ENCODE results near the gene RNF144B.

The RNF144B gene

DNA sequence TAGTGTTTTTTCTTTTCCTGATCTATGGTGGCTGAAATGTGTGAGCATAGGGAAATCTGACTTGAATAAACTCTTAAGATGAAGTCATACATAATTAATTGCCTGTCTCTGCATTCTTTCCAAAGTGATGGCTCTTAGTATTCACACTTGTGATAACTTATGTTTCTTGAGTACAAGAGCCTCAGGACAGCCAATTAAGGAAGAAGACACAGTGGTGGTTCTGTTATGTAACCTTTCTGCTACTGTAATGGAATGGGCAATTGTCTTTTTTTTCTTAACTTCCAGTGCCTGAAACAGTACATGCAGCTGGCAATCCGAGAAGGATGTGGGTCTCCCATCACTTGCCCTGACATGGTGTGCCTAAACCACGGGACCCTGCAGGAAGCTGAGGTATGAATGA, 40.1 kb downstream of the RNF144B start:
- H3K27me3 ChIP-seq: no peaks in the 10 kb centered on the region
- no peak overlapping the region for H3K27ac ChIP-seq
- peaks cover 0 to 97% (median 0%) of the 10 kb centered on the region in 11 experiments; a peak in 4 of 22 replicates for H4K20me1 ChIP-seq
- peaks cover 0 to 78% (median 4%) of the 10 kb centered on the region in 10 experiments; a peak in 10 of 20 replicates for H3K4me1 ChIP-seq
- no peak overlapping the region for H3K9ac ChIP-seq
- no peak for TF ChIP-seq Cebpa-rat (IDR thresholded peaks at IDR 0.05)
- H3K4me3 ChIP-seq: no peak overlapping the region
- H3K4me2 ChIP-seq: peak overlapping the region in 4 of 11 experiments; percentile 7 to 27 (median 21); a peak in 3 of 22 replicates
- no peaks in the 10 kb centered on the region for H3K9me3 ChIP-seq (replicated peaks in 1 of 11)
- peaks cover 0 to 76% (median 0%) of the 10 kb centered on the region in 11 experiments; a peak in 4 of 22 replicates for H3K36me3 ChIP-seq

DNA sequence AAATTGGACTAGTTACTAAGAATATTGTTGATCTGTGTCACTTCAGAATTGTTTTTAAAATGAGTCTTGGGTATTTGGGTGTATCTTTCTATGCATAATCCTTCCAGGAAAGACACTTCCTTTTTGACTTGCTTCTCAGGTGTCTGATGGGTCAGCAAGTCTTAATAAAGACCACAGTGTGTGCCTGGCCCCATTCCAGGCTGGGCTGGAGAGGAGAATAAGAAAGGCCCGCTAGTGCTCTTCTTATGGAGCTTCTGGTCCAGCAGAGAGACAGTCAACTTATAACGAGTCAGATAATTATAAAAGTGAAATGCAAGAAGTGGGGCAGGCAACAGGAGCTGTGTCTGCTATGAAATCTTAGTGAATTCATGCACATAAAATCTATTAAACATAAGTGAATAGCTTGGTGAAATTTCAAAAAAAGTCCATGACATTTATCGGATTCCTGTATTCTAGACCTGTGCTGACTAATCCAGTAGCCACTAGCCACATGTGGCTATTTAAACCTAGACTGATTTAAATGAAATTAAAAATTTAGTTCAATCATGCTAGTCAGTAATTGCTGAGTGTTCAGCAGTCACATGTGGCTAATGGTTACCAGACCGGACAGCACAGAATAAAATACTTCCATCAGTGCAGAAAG, 42.6 kb downstream of the RNF144B start:
- H3K9ac ChIP-seq: no peak overlapping the region
- no peak overlapping the region for H3K4me2 ChIP-seq
- peaks cover 0 to 78% (median 0%) of the 10 kb centered on the region in 11 experiments; a peak in 5 of 22 replicates for H3K36me3 ChIP-seq
- TF ChIP-seq Cebpa-rat (IDR thresholded peaks at IDR 0.05): no peak
- H3K9me3 ChIP-seq (replicated peaks in 1 of 11): no peaks in the 10 kb centered on the region
- no peaks in the 10 kb centered on the region for H3K27me3 ChIP-seq
- peaks cover 0 to 79% (median 4%) of the 10 kb centered on the region in 10 experiments; a peak in 10 of 20 replicates for H3K4me1 ChIP-seq
- H3K4me3 ChIP-seq: no peak overlapping the region
- no peak overlapping the region for H3K27ac ChIP-seq
- H4K20me1 ChIP-seq: peaks cover 0 to 82% (median 0%) of the 10 kb centered on the region in 11 experiments; a peak in 3 of 22 replicates

DNA sequence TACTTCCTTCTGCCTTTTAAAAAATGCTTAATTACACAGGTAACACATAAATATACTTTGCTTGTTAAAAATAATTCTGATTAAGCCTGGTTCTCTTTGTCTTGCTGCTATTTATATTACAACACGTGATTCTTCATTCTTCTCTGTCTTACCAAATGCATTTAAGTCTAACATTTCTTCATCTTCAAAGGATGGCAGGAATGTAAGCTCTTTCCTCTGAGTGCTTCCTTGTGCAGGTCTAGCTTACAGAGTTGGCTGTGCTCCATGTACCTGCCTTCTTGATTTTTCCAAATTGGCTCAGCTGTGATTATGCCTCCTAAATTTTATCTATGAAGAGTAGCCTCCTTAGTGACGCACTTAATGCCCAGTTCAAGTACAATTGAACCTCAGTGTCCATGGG, 44.4 kb downstream of the RNF144B start:
- Histone ChIP-seq H4K20me1 (peaks cover 0 to 64% (median 0%) of the 10 kb centered on the region in 11 experiments; a peak in 2 of 22 replicates), H3K9me3 (replicated peaks in 1 of 11) (no peaks in the 10 kb centered on the region), H3K4me1 (peaks cover 0 to 78% (median 6%) of the 10 kb centered on the region in 10 experiments; a peak in 10 of 20 replicates), H3K27me3 (no peaks in the 10 kb centered on the region), H3K36me3 (peaks cover 0 to 84% (median 0%) of the 10 kb centered on the region in 11 experiments; a peak in 5 of 22 replicates), H3K9ac (no peak overlapping the region), H3K4me3 (no peak overlapping the region), H3K4me2 (peak overlapping the region in 2 of 11 experiments; percentile 20 to 29; a peak in 3 of 22 replicates), H3K27ac (no peak overlapping the region)
- TF ChIP-seq Cebpa-rat (IDR thresholded peaks at IDR 0.05): no peak

DNA sequence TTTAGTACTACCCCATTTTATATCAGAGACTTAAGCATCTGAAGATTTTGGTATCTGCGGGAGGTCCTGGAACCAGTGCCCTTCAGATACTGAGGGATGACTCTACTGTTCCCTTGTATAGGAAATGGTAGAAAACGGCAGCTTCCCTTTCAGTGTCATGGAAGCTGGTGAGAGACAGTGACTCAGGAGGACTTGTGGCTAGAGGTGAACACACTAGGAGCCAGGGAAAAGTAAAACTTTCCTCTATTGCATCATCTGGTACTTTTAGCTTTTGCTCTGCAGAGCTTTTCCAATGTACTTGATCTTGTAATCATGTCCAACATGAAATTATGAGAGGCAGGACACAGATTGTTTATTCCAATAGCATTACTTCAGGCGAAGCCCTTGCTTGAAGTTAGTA, 45.0 kb downstream of the RNF144B start:
- H3K27me3 ChIP-seq: no peaks in the 10 kb centered on the region
- no peak for TF ChIP-seq Cebpa-rat (IDR thresholded peaks at IDR 0.05)
- H3K9me3 ChIP-seq (replicated peaks in 1 of 11): peaks cover 0 to 4% (median 0%) of the 10 kb centered on the region in 11 experiments; a peak in 2 of 22 replicates
- no peak overlapping the region for H3K4me3 ChIP-seq
- no peak overlapping the region for H3K9ac ChIP-seq
- no peak overlapping the region for H3K27ac ChIP-seq
- H3K36me3 ChIP-seq: peaks cover 0 to 84% (median 0%) of the 10 kb centered on the region in 11 experiments; a peak in 5 of 22 replicates
- peak overlapping the region in 3 of 11 experiments; percentile 11 to 41 (median 29); a peak in 5 of 22 replicates for H3K4me2 ChIP-seq
- peaks cover 0 to 78% (median 6%) of the 10 kb centered on the region in 10 experiments; a peak in 10 of 20 replicates for H3K4me1 ChIP-seq
- H4K20me1 ChIP-seq: peaks cover 0 to 58% (median 0%) of the 10 kb centered on the region in 11 experiments; a peak in 2 of 22 replicates

DNA sequence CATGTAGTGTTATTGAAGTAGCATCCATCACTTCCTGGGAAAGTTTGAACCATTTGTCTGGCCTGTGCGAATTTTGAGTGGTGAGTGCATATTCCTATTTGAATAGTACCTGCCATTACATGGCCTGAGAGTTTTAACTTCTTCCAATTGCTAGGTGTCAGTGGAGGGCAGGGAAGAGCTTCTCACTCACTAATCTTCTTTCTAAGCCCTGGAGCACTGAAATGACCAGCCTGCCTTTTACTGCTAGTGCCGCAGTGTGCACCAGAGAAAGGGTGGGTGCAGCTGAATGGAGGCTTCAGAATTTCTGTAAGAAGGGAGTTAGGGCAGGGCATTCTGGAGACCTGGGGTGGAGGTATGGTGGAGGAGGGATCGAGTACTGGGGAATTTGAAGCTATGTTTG, 45.5 kb downstream of the RNF144B start:
- Histone ChIP-seq H3K4me3 (no peak overlapping the region), H3K4me2 (peak overlapping the region in 3 of 11 experiments; percentile 11 to 41 (median 29); a peak in 5 of 22 replicates), H3K27me3 (no peaks in the 10 kb centered on the region), H3K9me3 (replicated peaks in 1 of 11) (peaks cover 0 to 5% (median 0%) of the 10 kb centered on the region in 11 experiments; a peak in 2 of 22 replicates), H3K4me1 (peaks cover 0 to 78% (median 2%) of the 10 kb centered on the region in 10 experiments; a peak in 8 of 20 replicates), H3K27ac (peak overlapping the region in 1 of 11 experiments; percentile 17; a peak in 1 of 22 replicates), H3K36me3 (peaks cover 0 to 83% (median 0%) of the 10 kb centered on the region in 11 experiments; a peak in 5 of 22 replicates), H4K20me1 (peaks cover 0 to 53% (median 0%) of the 10 kb centered on the region in 11 experiments; a peak in 2 of 22 replicates), H3K9ac (no peak overlapping the region)
- no peak for TF ChIP-seq Cebpa-rat (IDR thresholded peaks at IDR 0.05)

DNA sequence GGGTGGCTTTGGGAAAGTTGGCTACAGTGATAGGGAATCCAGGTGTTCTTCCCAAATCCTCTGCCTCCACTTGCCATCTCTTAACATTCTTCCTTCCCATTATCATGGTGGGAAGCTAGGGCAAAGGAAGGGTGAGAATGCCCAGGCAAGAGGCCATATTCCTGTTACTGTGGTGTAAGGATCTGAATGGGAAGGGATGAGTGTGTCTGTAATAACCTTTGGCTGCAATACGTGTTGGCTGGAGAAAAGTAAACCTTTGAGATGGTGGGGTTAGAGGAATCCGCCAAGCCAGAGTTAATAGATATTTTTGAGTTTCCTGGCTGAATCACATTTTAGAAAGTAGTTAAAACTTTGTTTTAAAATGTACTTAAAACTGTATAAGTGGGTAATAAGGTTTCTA, 45.9 kb downstream of the RNF144B start:
- Histone ChIP-seq H4K20me1 (peaks cover 0 to 49% (median 0%) of the 10 kb centered on the region in 11 experiments; a peak in 2 of 22 replicates), H3K4me1 (peaks cover 0 to 81% (median 2%) of the 10 kb centered on the region in 10 experiments; a peak in 8 of 20 replicates)

DNA sequence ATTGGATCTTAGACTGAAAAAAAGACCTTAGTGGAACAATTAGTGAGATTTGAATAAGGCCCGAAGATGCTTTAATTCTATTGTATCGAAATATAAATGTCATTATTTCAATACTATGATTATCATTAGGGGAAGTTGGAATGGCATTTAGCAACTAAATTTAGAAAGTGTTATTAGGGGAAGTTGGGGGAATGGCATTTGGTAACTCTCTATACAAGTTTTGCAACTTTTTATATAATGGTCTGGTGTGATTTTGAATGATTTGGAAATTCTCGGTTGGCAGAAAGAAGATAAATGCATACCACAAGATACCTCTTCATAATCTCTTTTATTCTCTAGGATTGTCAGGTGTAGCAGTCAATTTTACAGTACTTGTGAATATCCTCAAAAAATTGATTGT, 49.2 kb downstream of the RNF144B start:
- H3K9ac ChIP-seq: 0 out of 22 replicates have a peak overlapping the region, but pooled peaks of 1 of the 11 experiments have one; percentile 15
- H4K20me1 ChIP-seq: peaks cover 0 to 24% (median 0%) of the 10 kb centered on the region in 11 experiments; a peak in 2 of 22 replicates

More for the DNA sequence above, 45.9 kb downstream of the RNF144B start:
- Histone ChIP-seq H3K27me3 (no peaks in the 10 kb centered on the region), H3K9ac (no peak overlapping the region), H3K4me2 (peak overlapping the region in 2 of 11 experiments; percentile 29 to 41; a peak in 5 of 22 replicates), H3K36me3 (peaks cover 0 to 83% (median 0%) of the 10 kb centered on the region in 11 experiments; a peak in 5 of 22 replicates), H3K4me3 (no peak overlapping the region), H3K27ac (peak overlapping the region in 1 of 11 experiments; percentile 17; a peak in 1 of 22 replicates), H3K9me3 (replicated peaks in 1 of 11) (peaks cover 0 to 5% (median 0%) of the 10 kb centered on the region in 11 experiments; a peak in 2 of 22 replicates)
- no peak for TF ChIP-seq Cebpa-rat (IDR thresholded peaks at IDR 0.05)

DNA sequence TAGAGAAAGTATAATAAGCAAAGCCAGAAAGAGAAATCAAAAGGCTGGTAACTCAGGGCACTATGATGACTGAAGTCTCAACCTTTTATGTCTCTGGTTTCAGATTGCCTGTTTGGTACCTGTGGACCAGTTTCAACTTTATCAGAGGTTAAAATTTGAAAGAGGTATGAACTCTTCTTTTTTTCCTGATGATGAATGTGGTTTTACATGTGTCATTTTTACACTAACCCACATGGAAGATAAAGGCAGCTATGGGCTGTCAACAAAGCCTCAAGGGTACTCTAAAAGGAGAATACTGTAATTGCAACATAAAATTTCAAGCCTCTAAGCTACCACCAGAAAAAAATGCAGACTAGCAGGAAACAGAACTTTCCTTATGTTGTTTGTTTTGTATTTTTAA, 52.4 kb downstream of the RNF144B start:
- peaks cover 0 to 97% (median 2%) of the 10 kb centered on the region in 10 experiments; a peak in 8 of 20 replicates for H3K4me1 ChIP-seq
- peaks cover 0 to 76% (median 0%) of the 10 kb centered on the region in 11 experiments; a peak in 4 of 22 replicates for H3K36me3 ChIP-seq
- no peaks in the 10 kb centered on the region for H3K27me3 ChIP-seq
- peaks cover 0 to 5% (median 0%) of the 10 kb centered on the region in 11 experiments; a peak in 2 of 22 replicates for H3K9me3 ChIP-seq (replicated peaks in 1 of 11)
- peaks cover 0 to 7% (median 0%) of the 10 kb centered on the region in 11 experiments; a peak in 1 of 22 replicates for H4K20me1 ChIP-seq
- peak overlapping the region in 1 of 11 experiments; percentile 40; a peak in 1 of 22 replicates for H3K9ac ChIP-seq
- peak overlapping the region in 2 of 11 experiments; percentile 27 to 55; a peak in 5 of 22 replicates for H3K4me2 ChIP-seq
- H3K27ac ChIP-seq: peak overlapping the region in 2 of 11 experiments; percentile 1 to 39; a peak in 2 of 22 replicates
- no peak overlapping the region for H3K4me3 ChIP-seq
- no peak for TF ChIP-seq Cebpa-rat (IDR thresholded peaks at IDR 0.05)

More for the DNA sequence above, 49.2 kb downstream of the RNF144B start:
- Histone ChIP-seq H3K27me3 (no peaks in the 10 kb centered on the region), H3K4me2 (peak overlapping the region in 6 of 11 experiments; percentile 10 to 76 (median 32); a peak in 9 of 22 replicates), H3K27ac (peak overlapping the region in 5 of 11 experiments; percentile 38 to 63 (median 51); a peak in 10 of 22 replicates), H3K4me3 (no peak overlapping the region), H3K4me1 (peaks cover 0 to 94% (median 2%) of the 10 kb centered on the region in 10 experiments; a peak in 8 of 20 replicates), H3K36me3 (peaks cover 0 to 82% (median 0%) of the 10 kb centered on the region in 11 experiments; a peak in 5 of 22 replicates), H3K9me3 (replicated peaks in 1 of 11) (peaks cover 0 to 5% (median 0%) of the 10 kb centered on the region in 11 experiments; a peak in 2 of 22 replicates)
- TF ChIP-seq Cebpa-rat (IDR thresholded peaks at IDR 0.05): no peak; a peak in 1 of 22 replicates
